CD4-positive, alpha-beta T cell treated with Interferon alpha-2 for 1 hour (primary cell): ENCODE results near the gene GRHPR.

Experiments used
- DNase-seq, 2 donors: peaks; one replicate each; pipeline ENCODE4 v3.0.0-alpha.2; 2020 to 2022

Gene GRHPR

DNA sequence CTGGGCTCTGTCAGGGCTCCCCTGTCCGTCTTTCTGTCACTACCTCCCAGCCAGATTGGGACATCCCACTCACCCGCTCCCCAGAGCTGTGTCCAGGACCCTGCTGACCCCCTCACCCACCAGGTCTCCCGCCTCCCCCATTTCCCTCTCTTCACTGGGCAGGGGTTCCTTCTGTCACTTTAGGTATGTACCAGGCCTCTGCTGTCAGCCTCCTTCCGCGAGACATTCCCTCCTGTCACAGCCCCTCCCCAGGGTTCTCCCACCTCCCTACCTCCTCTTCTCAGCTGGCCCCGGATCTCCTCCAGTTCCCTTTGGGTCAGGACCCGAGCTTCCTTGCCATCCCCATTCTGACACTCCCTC, 63.7 kb downstream of the GRHPR start:
- no peak for DNase-seq
